Kidney epithelial cell (primary cell): ENCODE measurements around the gene COL4A3. TPM values are rescaled to one million over a fixed set of nuclear protein-coding genes. Genes with fewer than 3 reads are reported as not detected.
A peak's percentile ranks its signal among the peaks of the same experiment; 100 is the strongest.
"Not testable (repeated sequence)": the region's sequence is repeated elsewhere in the genome, so short reads cannot be mapped to it uniquely, and the experiment has no call there.

Source experiments
- DNase-seq: peaks from one replicate; pipeline ENCODE4 v3.0.0-alpha.2; 2010; ENCODE audit warnings: low read depth
- H3K27me3 ChIP-seq: 2 replicates; pipeline ENCODE4 v1.6.0; 2011; ENCODE audit warnings: low read length; ENCODE audit not compliant: control insufficient read depth, insufficient read depth
- H3K36me3 ChIP-seq: 2 replicates; pipeline ENCODE4 v1.5.1; 2011; ENCODE audit warnings: low read length; ENCODE audit not compliant: control insufficient read depth, insufficient read depth
- H3K4me3 ChIP-seq: 2 replicates; pipeline ENCODE4 v1.5.1; 2011; ENCODE audit warnings: low read depth, mild to moderate bottlenecking, control low read depth, low read length
- total RNA-seq: library from RNA; depleted of rRNA; stranded (reverse); fragments of >200 nt; gene quantifications from 2 replicates; pipeline ENCODE4 v1.2.3, GENCODE V29; 2015
- TF ChIP-seq, protein P1 (sequence below): IDR thresholded peaks from 2 replicates; pipeline ENCODE4 v1.5.1; 2011; ENCODE audit warnings: mild to moderate bottlenecking, moderate library complexity, low read length, control low read depth, inconsistent platforms; ENCODE audit not compliant: insufficient read depth, poor library complexity, severe bottlenecking

COL4A3 gene
- total RNA-seq, 1 donor from 2014 or later, result 2.3 TPM

GRCh38 chr2:227160164-227160563 is 4.3 kb upstream of the COL4A3 start:
- H3K36me3 ChIP-seq, result no peaks in the 10 kb centered on the region
- no peak for DNase-seq
- H3K27me3 ChIP-seq, result no peaks in the 10 kb centered on the region
- no peak overlapping the region for H3K4me3 ChIP-seq
- TF ChIP-seq, protein P1, sequence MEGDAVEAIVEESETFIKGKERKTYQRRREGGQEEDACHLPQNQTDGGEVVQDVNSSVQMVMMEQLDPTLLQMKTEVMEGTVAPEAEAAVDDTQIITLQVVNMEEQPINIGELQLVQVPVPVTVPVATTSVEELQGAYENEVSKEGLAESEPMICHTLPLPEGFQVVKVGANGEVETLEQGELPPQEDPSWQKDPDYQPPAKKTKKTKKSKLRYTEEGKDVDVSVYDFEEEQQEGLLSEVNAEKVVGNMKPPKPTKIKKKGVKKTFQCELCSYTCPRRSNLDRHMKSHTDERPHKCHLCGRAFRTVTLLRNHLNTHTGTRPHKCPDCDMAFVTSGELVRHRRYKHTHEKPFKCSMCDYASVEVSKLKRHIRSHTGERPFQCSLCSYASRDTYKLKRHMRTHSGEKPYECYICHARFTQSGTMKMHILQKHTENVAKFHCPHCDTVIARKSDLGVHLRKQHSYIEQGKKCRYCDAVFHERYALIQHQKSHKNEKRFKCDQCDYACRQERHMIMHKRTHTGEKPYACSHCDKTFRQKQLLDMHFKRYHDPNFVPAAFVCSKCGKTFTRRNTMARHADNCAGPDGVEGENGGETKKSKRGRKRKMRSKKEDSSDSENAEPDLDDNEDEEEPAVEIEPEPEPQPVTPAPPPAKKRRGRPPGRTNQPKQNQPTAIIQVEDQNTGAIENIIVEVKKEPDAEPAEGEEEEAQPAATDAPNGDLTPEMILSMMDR, result no peak

- TF ChIP-seq, protein P1, result no peak
- H3K36me3 ChIP-seq, result no peaks in the 10 kb centered on the region
- H3K4me3 ChIP-seq, result no peak overlapping the region
- H3K27me3 ChIP-seq, result no peaks in the 10 kb centered on the region
- DNase-seq, result no peak
These were observed 2.5 kb upstream of the COL4A3 start for GRCh38 chr2:227161947-227162346.

DNA sequence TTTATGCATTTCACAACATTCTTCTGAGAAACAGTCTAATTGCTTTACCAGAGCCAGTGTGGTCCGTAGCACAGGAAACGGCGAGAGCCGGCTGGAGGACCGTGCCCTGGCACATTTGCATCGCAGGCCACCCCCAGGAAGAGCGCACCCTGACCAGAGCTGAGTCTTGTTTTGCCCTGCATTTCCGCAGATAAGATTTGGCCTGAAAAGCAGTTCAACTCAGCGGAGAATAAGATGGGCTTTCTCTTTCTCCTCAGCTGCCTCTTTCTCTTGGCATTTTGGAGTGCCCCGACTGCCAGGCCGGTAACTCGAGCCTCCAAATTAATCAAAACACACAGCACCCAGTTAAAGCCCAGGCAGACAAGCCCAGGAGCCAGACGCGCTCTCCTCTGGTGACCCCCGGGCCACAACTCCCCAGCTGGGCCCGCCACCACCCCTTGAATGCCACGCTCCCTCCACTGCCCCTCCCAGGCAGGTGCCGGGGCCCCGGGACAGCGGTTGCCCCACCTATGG is 883 bp upstream of the COL4A3 start:
- Histone ChIP-seq H3K4me3 (peak overlapping the region; percentile 66), H3K36me3 (no peaks in the 10 kb centered on the region), H3K27me3 (no peaks in the 10 kb centered on the region)
- DNase-seq, result no peak
- TF ChIP-seq, protein P1, result no peak

GRCh38 chr2:227164763-227165291 is 403 bp downstream of the COL4A3 start:
- H3K27me3 ChIP-seq, result no peaks in the 10 kb centered on the region

GRCh38 chr2:227171779-227172178 is 7.4 kb downstream of the COL4A3 start:
- not testable (repeated sequence) for H3K36me3 ChIP-seq, DNase-seq, H3K27me3 ChIP-seq, H3K4me3 ChIP-seq

More at GRCh38 chr2:227164763-227165291, 403 bp downstream of the COL4A3 start:
- H3K4me3 ChIP-seq, result peak overlapping the region; percentile 66
- DNase-seq, result no peak
- H3K36me3 ChIP-seq, result no peaks in the 10 kb centered on the region
- TF ChIP-seq, protein P1, result no peak

DNA sequence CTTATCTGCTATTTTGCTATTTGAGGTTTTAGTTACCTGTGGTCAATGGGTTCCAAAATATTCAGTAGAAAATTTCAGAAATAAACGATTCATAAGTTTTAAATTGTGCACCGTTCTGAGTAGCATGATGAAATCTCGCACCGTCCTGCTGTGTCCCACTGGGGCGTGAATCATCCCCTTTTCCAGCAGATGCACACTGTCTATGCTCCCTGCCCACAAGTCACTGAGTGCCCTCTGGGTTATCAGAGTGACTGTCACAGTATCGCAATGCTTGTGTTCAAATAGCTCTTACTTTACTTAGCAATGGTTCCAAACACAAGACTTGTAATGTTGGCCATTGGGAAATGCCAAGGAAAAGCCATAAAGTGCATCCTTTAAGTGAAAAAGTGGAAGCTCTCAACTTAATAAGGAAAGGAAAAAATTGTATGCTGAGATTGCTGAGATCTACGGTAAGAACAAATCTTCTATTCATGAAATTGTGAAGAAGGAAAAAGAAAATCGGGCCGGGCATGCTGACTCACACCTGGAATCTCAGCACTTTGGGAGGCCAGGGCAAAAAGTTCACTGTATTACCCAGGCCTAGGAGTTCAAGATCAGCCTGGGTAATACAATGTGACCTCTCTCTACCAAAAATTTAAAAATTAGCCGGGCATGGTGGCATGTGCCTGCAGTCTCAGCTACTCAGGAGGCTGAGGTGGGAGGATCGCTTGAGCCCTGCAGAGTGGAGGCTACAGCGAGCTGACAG is 13.3 kb downstream of the COL4A3 start:
- Histone ChIP-seq H3K4me3 (no peak overlapping the region), H3K36me3 (no peaks in the 10 kb centered on the region), H3K27me3 (no peaks in the 10 kb centered on the region)
- no peak for DNase-seq
- TF ChIP-seq, protein P1, result no peak
